GM19468 (cell line): ENCODE data around the gene SERPINI1.
"Not testable (repeated sequence)": the region's sequence is repeated elsewhere in the genome, so short reads cannot be mapped to it uniquely, and the experiment has no call there.

ENCODE experiments used
- ATAC-seq: cut with Tn5 transposase; IDR thresholded peaks from one replicate; pipeline ENCODE4 v1.9.1; 2021; ENCODE audit warnings: mild to moderate bottlenecking, moderate library complexity, moderate number of reproducible peaks; ENCODE audit not compliant: unreplicated experiment; ENCODE audit errors: extremely low read depth

The SERPINI1 gene

GRCh38 chr3:167780214-167780883 lies 44.8 kb downstream of the SERPINI1 start:
- ATAC-seq = no peak

- no peak for ATAC-seq
These were observed 48.3 kb downstream of the SERPINI1 start for GRCh38 chr3:167783781-167784180.

- ATAC-seq = no peak
These were observed 50.3 kb downstream of the SERPINI1 start for GRCh38 chr3:167785790-167786189.

- ATAC-seq = no peak
These were observed 51.9 kb downstream of the SERPINI1 start for GRCh38 chr3:167787440-167787839.

GRCh38 chr3:167798443-167798842 lies 62.9 kb downstream of the SERPINI1 start:
- no peak for ATAC-seq

GRCh38 chr3:167808910-167809309 lies 73.4 kb downstream of the SERPINI1 start:
- no peak for ATAC-seq

GRCh38 chr3:167810236-167810635 lies 74.7 kb downstream of the SERPINI1 start:
- no peak for ATAC-seq

GRCh38 chr3:167811031-167811430 lies 75.5 kb downstream of the SERPINI1 start:
- ATAC-seq = no peak

GRCh38 chr3:167813169-167814123 lies 77.9 kb downstream of the SERPINI1 start:
- ATAC-seq = no peak

- no peak for ATAC-seq
These were observed 79.0 kb downstream of the SERPINI1 start for GRCh38 chr3:167814441-167814951.

- ATAC-seq = no peak
These were observed 81.4 kb downstream of the SERPINI1 start for GRCh38 chr3:167816953-167817352.

- ATAC-seq = no peak
These were observed 84.8 kb downstream of the SERPINI1 start for GRCh38 chr3:167820102-167820865.

- ATAC-seq = no peak
These were observed 85.8 kb downstream of the SERPINI1 start for GRCh38 chr3:167821248-167821805.

- ATAC-seq = no peak
These were observed 88.2 kb downstream of the SERPINI1 start for GRCh38 chr3:167823738-167824137.

GRCh38 chr3:167827588-167827987 lies 92.1 kb downstream of the SERPINI1 start:
- not testable (repeated sequence) for ATAC-seq

GRCh38 chr3:167829071-167829470 lies 93.5 kb downstream of the SERPINI1 start:
- ATAC-seq = no peak

GRCh38 chr3:167830007-167830406 lies 94.5 kb downstream of the SERPINI1 start:
- ATAC-seq = no peak

GRCh38 chr3:167835359-167835758 lies 99.8 kb downstream of the SERPINI1 start:
- ATAC-seq = no peak

- ATAC-seq = no peak
These were observed 100.4 kb downstream of the SERPINI1 start for GRCh38 chr3:167835953-167836352.

- no peak for ATAC-seq
These were observed 101.9 kb downstream of the SERPINI1 start for GRCh38 chr3:167837466-167837865.
